HUES6 (cell line): ENCODE results near the gene MICA.
A peak's percentile ranks its signal among the peaks of the same experiment; 100 is the strongest.

Source experiments
- H3K27ac ChIP-seq: 2 replicates; pipeline ENCODE4 v1.7.0; 2013; ENCODE audit warnings: low read depth, mild to moderate bottlenecking, low read length, inconsistent platforms
- H3K27me3 ChIP-seq: 2 replicates; pipeline ENCODE4 v1.6.1; 2013; ENCODE audit warnings: low read length; ENCODE audit not compliant: control insufficient read depth, insufficient read depth
- H3K36me3 ChIP-seq: 2 replicates; pipeline ENCODE4 v1.6.1; 2013; ENCODE audit warnings: low read length; ENCODE audit not compliant: control insufficient read depth, insufficient read depth
- H3K4me1 ChIP-seq: 2 replicates; pipeline ENCODE4 v1.6.1; 2013; ENCODE audit warnings: low read length; ENCODE audit not compliant: control insufficient read depth, insufficient read depth
- H3K4me3 ChIP-seq: 2 replicates; pipeline ENCODE4 v1.5.1; 2013; ENCODE audit warnings: low read depth, low read length
- H3K9ac ChIP-seq: one replicate; pipeline ENCODE4 v1.6.1; 2013; ENCODE audit warnings: mild to moderate bottlenecking, low read length
- H3K9me3 ChIP-seq: 2 replicates; pipeline ENCODE4 v1.6.1; 2013; ENCODE audit warnings: low read depth, low read length; ENCODE audit not compliant: control insufficient read depth, insufficient read depth

Gene MICA

GRCh38 chr6:31462964-31463870 is 59.8 kb downstream of the MICA start:
- Histone ChIP-seq H3K36me3 (no peaks in the 10 kb centered on the region), H3K9me3 (no peaks in the 10 kb centered on the region), H3K27ac (no peak overlapping the region), H3K27me3 (peaks cover 19% of the 10 kb centered on the region), H3K4me1 (peaks cover 7% of the 10 kb centered on the region), H3K9ac (no peak overlapping the region), H3K4me3 (peak overlapping the region; percentile 53)

- no peaks in the 10 kb centered on the region for H3K9me3 ChIP-seq
- H3K4me3 ChIP-seq = no peak overlapping the region
- H3K27ac ChIP-seq = no peak overlapping the region
- H3K27me3 ChIP-seq = peaks cover 24% of the 10 kb centered on the region
- no peak overlapping the region for H3K9ac ChIP-seq
- H3K36me3 ChIP-seq = no peaks in the 10 kb centered on the region
- H3K4me1 ChIP-seq = peaks cover 7% of the 10 kb centered on the region
Observed at GRCh38 chr6:31464252-31465184, 61.1 kb downstream of the MICA start.
